K562 (cell line): Measurements from ENCODE around the gene UBE2R2. TPM values are rescaled to one million over a fixed set of nuclear protein-coding genes. Genes with fewer than 3 reads are reported as not detected.
A peak's percentile ranks its signal among the peaks of the same experiment; 100 is the strongest.

Experiments
- ATAC-seq: fragments of 200-7000 bp; cut with Tn5 transposase; 3 replicates; pipeline ENCODE4 v1.9.1; 2020; ENCODE audit warnings: moderate library complexity
- Bru-seq: library from RNA; stranded (reverse); fragments of 400-500 nt; gene quantifications from one replicate; lab custom pipeline; 2021; lab: Mats Ljungman, UMichigan
- BruChase-seq, 2 experiments: library from RNA; stranded (reverse); fragments of 400-500 nt; gene quantifications; one replicate each; lab custom pipeline; 2021; lab: Mats Ljungman, UMichigan
- BruUV-seq: library from RNA; stranded (reverse); fragments of 400-500 nt; replicated peaks from 2 replicates; lab custom pipeline; 2021; lab: Mats Ljungman, UMichigan
- CTCF ChIA-PET: fragments of 300-600 bp; formaldehyde crosslinking; extraction: SDS; loops from one replicate; lab custom pipeline; 2021; ENCODE audit warnings: low intra/inter-chr PET ratio; lab: Yijun Ruan, JAX
- POLR2A ChIA-PET: fragments of 300-600, 350-650 bp; sonication (Branson Sonifier 250); formaldehyde crosslinking; extraction: SDS; loops from one replicate; lab custom pipeline; 2021; ENCODE audit warnings: antibody characterized with exemption, inconsistent platforms; lab: Yijun Ruan, JAX
- DNase-seq, 4 experiments: peaks; one replicate each; pipeline versions ENCODE4 v3.0.0 to v3.0.0-alpha.2; 2011 to 2018; ENCODE audit warnings: low spot score in 3 of 4, mixed read lengths in 3 of 4; ENCODE audit errors: extremely low read depth in 1 of 4
- FAIRE-seq: peaks from 2 replicates; lab custom pipeline; 2011; peaks lifted over from hg19 to GRCh38; lab: Jason Lieb, UNC
- H2AFZ ChIP-seq: 2 replicates; pipeline ENCODE4 v1.6.0; 2011; ENCODE audit warnings: low read depth, low read length, control low read depth, inconsistent platforms
- H3K27ac ChIP-seq: fragments of 200-600 bp; 3 replicates; pipeline ENCODE4 v1.8.0; 2011; ENCODE audit warnings: low read depth, mild to moderate bottlenecking, control low read depth, inconsistent platforms, low read length, moderate library complexity, mixed read lengths; ENCODE audit errors: extremely low read depth
- H3K27me3 ChIP-seq, 2 experiments: fragments of 300-600 bp in 1 of 2; 2 replicates in 1 of 2; 3 replicates in 1 of 2; pipeline versions ENCODE4 v1.6.0 to v1.8.0; 2011; ENCODE audit warnings: inconsistent platforms in 2 of 2, low read length in 2 of 2, mild to moderate bottlenecking in 1 of 2, mixed read lengths in 1 of 2, moderate library complexity in 1 of 2; ENCODE audit not compliant: control insufficient read depth in 2 of 2, insufficient read depth in 2 of 2
- H3K36me3 ChIP-seq: fragments of 300-600 bp; 3 replicates; pipeline ENCODE4 v1.8.0; 2011; ENCODE audit warnings: mild to moderate bottlenecking, low read length, inconsistent platforms; ENCODE audit not compliant: control insufficient read depth, insufficient read depth
- H3K4me1 ChIP-seq, 2 experiments: fragments of 200-600 bp in 1 of 2; replicated peaks in 1 of 2; 2 replicates in 1 of 2; 3 replicates in 1 of 2; pipeline versions ENCODE4 v1.5.1 to v1.8.0; 2011; ENCODE audit warnings: inconsistent platforms in 2 of 2, low read length in 2 of 2, mild to moderate bottlenecking in 1 of 2, mixed read lengths in 1 of 2, moderate library complexity in 1 of 2; ENCODE audit not compliant: control insufficient read depth in 2 of 2, insufficient read depth in 2 of 2
- H3K4me2 ChIP-seq: 2 replicates; pipeline ENCODE4 v1.6.1; 2011; ENCODE audit warnings: low read length, control low read depth, inconsistent platforms, mixed read lengths; ENCODE audit not compliant: insufficient read depth
- H3K4me3 ChIP-seq: fragments of 200-600 bp; sonication (generic), shearing (Covaris generic); 2 replicates; pipeline ENCODE4 v1.5.1; 2016; ENCODE audit warnings: control low read depth, inconsistent platforms
- H3K79me2 ChIP-seq: fragments of 200-600 bp; 3 replicates; pipeline ENCODE4 v1.8.0; 2011; ENCODE audit warnings: low read length, inconsistent platforms; ENCODE audit not compliant: control insufficient read depth, insufficient read depth
- H3K9ac ChIP-seq, 2 experiments: 2 replicates each; pipeline versions ENCODE4 v1.6.0 to v1.6.1; 2011; ENCODE audit warnings: low read depth in 2 of 2, low read length in 2 of 2, control low read depth in 1 of 2, inconsistent platforms in 1 of 2, mild to moderate bottlenecking in 1 of 2, mixed read lengths in 1 of 2; ENCODE audit not compliant: insufficient read depth in 1 of 2
- H3K9me1 ChIP-seq: one replicate; pipeline ENCODE4 v1.6.0; 2011; ENCODE audit warnings: inconsistent platforms, mild to moderate bottlenecking, low read length, moderate library complexity; ENCODE audit not compliant: control insufficient read depth, insufficient read depth
- H3K9me3 ChIP-seq: replicated peaks from 2 replicates; pipeline ENCODE4 v1.5.1; 2011; ENCODE audit warnings: low read depth, low read length, inconsistent platforms; ENCODE audit not compliant: control insufficient read depth, insufficient read depth
- H4K20me1 ChIP-seq: replicated peaks from 2 replicates; pipeline ENCODE4 v1.6.1; 2011; ENCODE audit warnings: low read length, inconsistent platforms, mixed read lengths; ENCODE audit not compliant: control insufficient read depth, insufficient read depth
- SAFB ChIP-seq: fragments of 200-400 bp; formaldehyde crosslinking; IDR thresholded peaks from 2 replicates; pipeline ENCODE4 v1.6.1; 2017; ENCODE audit warnings: low read depth, low read length, borderline replicate concordance
- ZBTB33 ChIP-seq: sonication (generic); formaldehyde crosslinking; IDR thresholded peaks from 2 replicates; pipeline ENCODE4 v1.8.1; 2023; ENCODE audit warnings: mild to moderate bottlenecking, missing genetic modification reagents
- ZBTB8A ChIP-seq: fragments of 450-650 bp; IDR thresholded peaks from 2 replicates; pipeline ENCODE4 v1.6.1; 2018; ENCODE audit warnings: mild to moderate bottlenecking, moderate library complexity; ENCODE audit not compliant: partially characterized antibody
- ZNF445 ChIP-seq: fragments of 250-450 bp; sonication (Bioruptor Pico); IDR thresholded peaks from 2 replicates; pipeline ENCODE4 v1.4.0; 2020; ENCODE audit warnings: low read depth, mild to moderate bottlenecking, moderate library complexity
- WGBS: fragments of 100-300 bp; shearing (Covaris generic); methylation state at CpG from one replicate; pipeline ENCODE4 v1.1.6; 2016; ENCODE audit warnings: low coverage, mixed read lengths; ENCODE audit not compliant: insufficient coverage; ENCODE audit errors: missing lambda C conversion rate; 5-methylcytosine and 5-hydroxymethylcytosine counted together
- in situ Hi-C: fragments of 300-500 bp; cut with MboI; formaldehyde crosslinking; loops from 4 replicates; pipeline ENCODE4 v1.15.0; 2018; ENCODE audit warnings: inconsistent platforms, mixed read lengths
- intact Hi-C: fragments of 100-400 bp; cut with micrococcal nuclease; formaldehyde crosslinking; loops from 2 replicates; pipeline ENCODE4 v1.14.2; 2022
- long read RNA-seq, 3 experiments: library from polyadenylated mRNA in 2 of 3; library from RNA in 1 of 3; unstranded in 2 of 3; stranded (forward) in 1 of 3; transcript quantifications; one replicate each; pipeline ENCODE4 v2.0.0, GENCODE V29; 2019 to 2022
- polyA minus RNA-seq, 3 experiments: library from RNA; depleted of rRNA, polyadenylated mRNA; stranded (reverse); fragments of >200 nt; gene quantifications; 2 replicates each; pipeline ENCODE4 v1.2.3, GENCODE V29; 2011
- polyA plus RNA-seq, 8 experiments: library from polyadenylated mRNA; depleted of rRNA in 4 of 8; stranded (reverse) in 5 of 8; unstranded in 3 of 8; fragments of >200 nt; fragmentation: Nextera tagmentation in 2 of 8; fragmentation: Illumina TruSeq in 1 of 8; extraction: Ambion mirVana in 2 of 8; extraction: Trizol in 1 of 8; gene quantifications; 2 replicates each; pipeline versions ENCODE4 v1.2.1 to v1.2.3, GENCODE V29; 2011 to 2014; ENCODE audit warnings: inconsistent platforms in 1 of 8, missing spikeins in 1 of 8
- total RNA-seq, 7 experiments: library from RNA; depleted of rRNA in 6 of 7; stranded (reverse); fragments of >200 nt in 6 of 7; fragmentation: Illumina TruSeq in 2 of 7; extraction: Trizol in 2 of 7; gene quantifications; 2 replicates each; pipeline versions ENCODE4 v1.2.1 to v1.2.3, GENCODE V29; 2011 to 2021; ENCODE audit warnings: low replicate concordance in 1 of 7
- TF ChIP-seq, protein P1 (sequence below): fragments of 450-650 bp; IDR thresholded peaks from 2 replicates; pipeline ENCODE4 v1.6.1; 2014; ENCODE audit warnings: low read depth, mild to moderate bottlenecking, moderate library complexity, borderline replicate concordance

Gene UBE2R2, protein sequence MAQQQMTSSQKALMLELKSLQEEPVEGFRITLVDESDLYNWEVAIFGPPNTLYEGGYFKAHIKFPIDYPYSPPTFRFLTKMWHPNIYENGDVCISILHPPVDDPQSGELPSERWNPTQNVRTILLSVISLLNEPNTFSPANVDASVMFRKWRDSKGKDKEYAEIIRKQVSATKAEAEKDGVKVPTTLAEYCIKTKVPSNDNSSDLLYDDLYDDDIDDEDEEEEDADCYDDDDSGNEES
- total RNA-seq (2011; cell fraction: chromatin; rRNA removed; ENCODE audit: low replicate concordance): 9.6 and 14.3 TPM in 2 replicates
- 7.1 and 7.2 TPM in 2 replicates for total RNA-seq (2011; cell fraction: nucleolus; rRNA removed)
- total RNA-seq (2011; cell fraction: nucleoplasm; rRNA removed): 12.5 and 19.9 TPM in 2 replicates
- total RNA-seq (2014; rRNA removed): 8.2 and 9.7 TPM in 2 replicates
- 12.8 and 13.8 TPM in 2 replicates for total RNA-seq (2014; rRNA removed; fragmentation: Illumina TruSeq; extraction: Trizol)
- total RNA-seq (2015; rRNA removed; fragmentation: Illumina TruSeq; extraction: Trizol): 11.1 and 11.3 TPM in 2 replicates
- 20.5 and 22.5 TPM in 2 replicates for total RNA-seq (2021)
- polyA plus RNA-seq (2011; rRNA removed): 10.2 and 12.0 TPM in 2 replicates
- polyA plus RNA-seq (2011; cell fraction: cytosol; rRNA removed): 6.8 and 10.1 TPM in 2 replicates
- polyA plus RNA-seq (2011; cell fraction: nucleus; rRNA removed): 5.5 and 8.1 TPM in 2 replicates
- 21.8 and 25.8 TPM in 2 replicates for polyA plus RNA-seq (2012)
- 22.3 and 26.2 TPM in 2 replicates for polyA plus RNA-seq (2014; fragmentation: Illumina TruSeq; extraction: Trizol)
- polyA plus RNA-seq (2014; fragmentation: Nextera tagmentation; extraction: Ambion mirVana): 1 to 10 TPM; 7.8 to 8.4 TPM
- polyA plus RNA-seq (2014; rRNA removed): 11.3 and 11.8 TPM in 2 replicates
- 20.5 and 24.5 TPM in 2 replicates for polyA minus RNA-seq (2011; rRNA and poly(A)+ RNA removed)
- polyA minus RNA-seq (2011; cell fraction: cytosol; rRNA and poly(A)+ RNA removed): 11.1 and 12.7 TPM in 2 replicates
- 4.0 and 7.6 TPM in 2 replicates for polyA minus RNA-seq (2011; cell fraction: nucleus; rRNA and poly(A)+ RNA removed)
- percentile 69 among the genes with signal in this experiment for Bru-seq, nascent RNA
- percentile 79 among the genes with signal in this experiment for BruChase-seq, experiment 1, labeled RNA remaining after a 2-hour chase
- percentile 77 among the genes with signal in this experiment for BruChase-seq, experiment 2, labeled RNA remaining after a 6-hour chase
- long read RNA-seq, experiment 1, full-length matches to known transcripts: 189 of 237 reads
- long read RNA-seq, experiment 1, partial matches to known transcripts: 15 of 237 reads
- long read RNA-seq, experiment 1, other reads (novel, unspliced or antisense): 33 of 237 reads
- long read RNA-seq, experiment 2, full-length matches to known transcripts: 35 of 74 reads
- long read RNA-seq, experiment 2, partial matches to known transcripts: 29 of 74 reads
- long read RNA-seq, experiment 2, other reads (novel, unspliced or antisense): 10 of 74 reads
- long read RNA-seq, experiment 3, full-length matches to known transcripts: 1 of 5 reads
- long read RNA-seq, experiment 3, partial matches to known transcripts: 0 of 5 reads
- long read RNA-seq, experiment 3, other reads (novel, unspliced or antisense): 4 of 5 reads

- Histone ChIP-seq H3K27me3 (no peaks in the 10 kb centered on the region), H3K4me1 (peaks cover 11 to 18% of the 10 kb centered on the region in 2 experiments; a peak in 4 of 5 replicates), H3K9me3 (no peaks in the 10 kb centered on the region), H3K4me2 (peak within 1 kb of the TSS; percentile 84), H3K9me1 (no peaks in the 10 kb centered on the region), H4K20me1 (no peaks in the 10 kb centered on the region), H2AFZ (peak within 1 kb of the TSS; percentile 96), H3K36me3 (no peaks in the 10 kb centered on the region), H3K9ac (peak within 1 kb of the TSS; percentile 83 to 89), H3K79me2 (peaks cover 44% of the 10 kb centered on the region), H3K4me3 (peak within 1 kb of the TSS; percentile 85), H3K27ac (peak within 1 kb of the TSS; percentile 92)
- in situ Hi-C loops (no loop called here), intact Hi-C loops (loop anchor here (10.0 kb wide), 1 partner anchor 98 kb away; no protein-coding TSS in a partner anchor)
- WGBS: 2% methylated on average over 14 of the region's 66 CpGs
- BruUV-seq: TSS peak; percentile 97
- FAIRE-seq (peak; percentile 78), ATAC-seq (peak; percentile 87), DNase-seq (peak; percentile 92 to 96 (median 94))
- ChIA-PET POLR2A (interaction anchor here (0.6 to 0.9 kb wide), 5 partner anchors 12 to 382 kb away, joined by 3 to 5 read pairs (median 3); no protein-coding TSS in a partner anchor), CTCF (interaction anchor here (0.7 to 1.1 kb wide), 3 partner anchors 35 to 1830 kb away, joined by 3 to 4 read pairs (median 3); no protein-coding TSS in a partner anchor)
- TF ChIP-seq SAFB: peak; percentile 92
- TF ChIP-seq, protein P1, sequence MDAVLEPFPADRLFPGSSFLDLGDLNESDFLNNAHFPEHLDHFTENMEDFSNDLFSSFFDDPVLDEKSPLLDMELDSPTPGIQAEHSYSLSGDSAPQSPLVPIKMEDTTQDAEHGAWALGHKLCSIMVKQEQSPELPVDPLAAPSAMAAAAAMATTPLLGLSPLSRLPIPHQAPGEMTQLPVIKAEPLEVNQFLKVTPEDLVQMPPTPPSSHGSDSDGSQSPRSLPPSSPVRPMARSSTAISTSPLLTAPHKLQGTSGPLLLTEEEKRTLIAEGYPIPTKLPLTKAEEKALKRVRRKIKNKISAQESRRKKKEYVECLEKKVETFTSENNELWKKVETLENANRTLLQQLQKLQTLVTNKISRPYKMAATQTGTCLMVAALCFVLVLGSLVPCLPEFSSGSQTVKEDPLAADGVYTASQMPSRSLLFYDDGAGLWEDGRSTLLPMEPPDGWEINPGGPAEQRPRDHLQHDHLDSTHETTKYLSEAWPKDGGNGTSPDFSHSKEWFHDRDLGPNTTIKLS: peak; percentile 16; the same call in 1 of the 2 replicates
- no peak for TF ChIP-seq ZBTB33
- TF ChIP-seq ZBTB8A: no peak
- no peak for TF ChIP-seq ZNF445 (CRISPR knock-in tag)
Measured at GRCh38 chr9:33816327-33817252, at the start of gene UBE2R2. UBE2R2 (plus strand) TSS chr9:33817160; CDS start chr9:33817758, 598 bp downstream.
